ENCODE results near the gene RAP1A. TPM values are rescaled to one million over a fixed set of nuclear protein-coding genes. Genes with fewer than 3 reads are reported as not detected.

The RAP1A gene
- total RNA-seq, 1 experiment from 2014 or later, result 26.7 TPM

- Histone ChIP-seq H3K4ac (ENCODE audit: low read depth, low read length) (no peak overlapping the region), H4K91ac (ENCODE audit: insufficient read length, low read depth, low read length) (no peak overlapping the region), H2AK5ac (ENCODE audit: insufficient read length, low read length) (no peak overlapping the region), H3K27ac (ENCODE audit: insufficient read length, low read depth, low read length) (no peak overlapping the region), H3K9ac (ENCODE audit: extremely low read depth, insufficient read length, low read length) (no peak overlapping the region), H3K4me2 (ENCODE audit: insufficient read depth, insufficient read length, low read length) (no peak overlapping the region), H3K27me3 (ENCODE audit: insufficient read depth, low read length) (no peaks in the 10 kb centered on the region), H2BK20ac (ENCODE audit: low read depth, low read length, poor library complexity, severe bottlenecking) (no peak overlapping the region), H3K23ac (ENCODE audit: insufficient read length, low read depth, low read length) (no peak overlapping the region), H2BK5ac (ENCODE audit: insufficient read length, low read length) (no peak overlapping the region), H4K20me1 (ENCODE audit: control insufficient read depth, insufficient read depth, insufficient read length) (no peaks in the 10 kb centered on the region), H2AFZ (ENCODE audit: low read length) (no peak overlapping the region), H3K18ac (ENCODE audit: insufficient read length, low read depth, low read length) (no peak overlapping the region), H4K8ac (replicated peaks; ENCODE audit: insufficient read length, low read depth, low read length) (no peak overlapping the region), H3K79me1 (ENCODE audit: insufficient read depth, low read depth, low read length, poor library complexity, severe bottlenecking) (peaks cover 8% of the 10 kb centered on the region), H3K23me2 (ENCODE audit: insufficient read length, low read depth, low read length, poor library complexity, severe bottlenecking) (no peaks in the 10 kb centered on the region), H3K4me1 (ENCODE audit: insufficient read depth, low read length) (no peaks in the 10 kb centered on the region), H4K5ac (ENCODE audit: insufficient read length, low read depth, low read length) (no peak overlapping the region), H3K56ac (ENCODE audit: insufficient read length, low read depth, low read length) (no peak overlapping the region), H2BK120ac (ENCODE audit: low read depth, low read length, poor library complexity, severe bottlenecking) (no peak overlapping the region), H3K14ac (ENCODE audit: insufficient read depth, low read length) (no peak overlapping the region), H2BK15ac (ENCODE audit: low read depth, low read length) (no peak overlapping the region), H2BK12ac (ENCODE audit: insufficient read length, low read depth, low read length) (no peak overlapping the region), H3T11ph (ENCODE audit: low read length) (no peak overlapping the region), H3K79me2 (ENCODE audit: insufficient read depth, low read length) (peaks cover 7% of the 10 kb centered on the region; the same call in 1 of the 2 replicates), H3K9me3 (ENCODE audit: control insufficient read depth, low read depth, low read length) (no peaks in the 10 kb centered on the region)
- Mint-ChIP-seq H3K27ac (no peak overlapping the region), H3K36me3 (ENCODE audit: insufficient read depth in 1 of 3, low read depth in 3 of 3) (peaks cover 14 to 30% (median 29%) of the 10 kb centered on the region in 3 experiments), H3K4me3 (no peak overlapping the region), H3K9me3 (peaks cover 6 to 18% of the 10 kb centered on the region in 2 experiments; a peak in 4 of 5 replicates), H3K27me3 (ENCODE audit: low read depth) (no peaks in the 10 kb centered on the region), H3K4me1 (peaks cover 0 to 2% of the 10 kb centered on the region in 2 experiments; a peak in 2 of 4 replicates)
- no peak for DNase-seq
- WGBS (ENCODE audit: extremely low coverage, insufficient read length, low lambda C conversion rate), result no CpG with 5 or more reads among the region's 3 CpGs
- TF ChIP-seq CTCF (conservative IDR thresholded peaks at IDR 0.05), result no peak
These were observed 24.1 kb downstream of the RAP1A start for GRCh38 chr1:111643696-111644095.
